Karpas-422 (cell line): ENCODE data around the gene NGEF. TPM values are rescaled to one million over a fixed set of nuclear protein-coding genes. Genes with fewer than 3 reads are reported as not detected.
"Not testable (repeated sequence)": the region's sequence is repeated elsewhere in the genome, so short reads cannot be mapped to it uniquely, and the experiment has no call there.

ENCODE experiments used
- DNase-seq: peaks from one replicate; pipeline ENCODE4 v3.0.0-alpha.2; 2015
- H2AFZ ChIP-seq: fragments of 200-600 bp; sonication (generic); 2 replicates; pipeline ENCODE4 v1.6.1; 2014; ENCODE audit warnings: antibody characterized with exemption, low read length, mixed read lengths
- H3K27ac ChIP-seq: fragments of 200-600 bp; sonication (generic); 2 replicates; pipeline ENCODE4 v1.5.1; 2014; ENCODE audit warnings: mild to moderate bottlenecking, low read length, moderate library complexity
- H3K27me3 ChIP-seq: fragments of 200-600 bp; sonication (generic); 2 replicates; pipeline ENCODE4 v1.6.1; 2014; ENCODE audit warnings: low read length, mixed read lengths
- H3K36me3 ChIP-seq: fragments of 200-600 bp; sonication (generic); 2 replicates; pipeline ENCODE4 v1.6.1; 2014; ENCODE audit warnings: low read length, mixed read lengths; ENCODE audit not compliant: insufficient read depth
- H3K4me1 ChIP-seq: fragments of 200-600 bp; sonication (generic); 2 replicates; pipeline ENCODE4 v1.6.1; 2014; ENCODE audit warnings: mild to moderate bottlenecking, low read length, mixed read lengths
- H3K4me2 ChIP-seq: fragments of 200-600 bp; sonication (generic); 2 replicates; pipeline ENCODE4 v1.6.1; 2014; ENCODE audit warnings: low read length, low read depth, mild to moderate bottlenecking; ENCODE audit not compliant: poor library complexity, severe bottlenecking
- H3K4me3 ChIP-seq: fragments of 200-600 bp; sonication (generic); 2 replicates; pipeline ENCODE4 v1.5.1; 2014; ENCODE audit warnings: mild to moderate bottlenecking, antibody characterized with exemption, low read length, mixed read lengths
- H3K79me2 ChIP-seq: fragments of 200-600 bp; sonication (generic); 2 replicates; pipeline ENCODE4 v1.6.1; 2014; ENCODE audit warnings: mild to moderate bottlenecking, low read length, mixed read lengths
- H3K9ac ChIP-seq: fragments of 200-600 bp; sonication (generic); 2 replicates; pipeline ENCODE4 v1.6.0; 2014; ENCODE audit warnings: low read length
- H3K9me2 ChIP-seq: fragments of 200-600 bp; sonication (generic), shearing (Covaris generic); replicated peaks from 2 replicates; pipeline ENCODE4 v1.6.0; 2014; ENCODE audit warnings: mild to moderate bottlenecking, low read length, moderate library complexity; ENCODE audit not compliant: insufficient read depth
- H3K9me3 ChIP-seq: fragments of 300-700, 200-600 bp; sonication (generic); 2 replicates; pipeline ENCODE4 v1.6.1; 2014; ENCODE audit warnings: low read length, mixed read lengths
- H4K20me1 ChIP-seq: fragments of 200-600 bp; sonication (generic); 2 replicates; pipeline ENCODE4 v1.6.1; 2014; ENCODE audit warnings: mild to moderate bottlenecking, antibody characterized with exemption, low read length, low read depth; ENCODE audit not compliant: insufficient read depth
- total RNA-seq: library from RNA; depleted of rRNA; stranded (reverse); fragments of >200 nt; shearing (Covaris generic); gene quantifications from 2 replicates; pipeline ENCODE4 v1.2.3, GENCODE V29; 2014; ENCODE audit warnings: low replicate concordance

NGEF gene
- total RNA-seq, 1 experiment from 2014 or later, result not detected

DNA sequence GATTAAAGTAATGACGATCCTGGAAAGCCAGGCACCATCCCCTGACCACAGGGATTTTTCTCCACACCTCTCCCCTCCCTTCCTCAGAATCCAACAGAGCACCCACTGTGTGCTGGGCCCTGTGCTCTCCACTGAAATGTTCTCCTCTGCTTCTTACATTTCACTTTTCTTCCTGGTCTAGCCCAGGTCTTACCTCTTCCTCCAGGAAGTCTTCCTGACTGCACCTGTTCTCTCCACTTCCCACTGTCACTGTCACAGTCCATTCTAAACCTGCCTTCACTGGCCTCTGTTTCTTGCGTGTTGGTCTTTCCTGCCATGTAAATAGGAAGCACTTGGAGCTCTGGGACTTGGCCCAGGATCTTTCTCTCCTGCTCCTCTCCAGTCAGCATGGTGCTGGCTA is 7.4 kb upstream of the NGEF start:
- Histone ChIP-seq H4K20me1 (no peaks in the 10 kb centered on the region), H3K27me3 (no peaks in the 10 kb centered on the region), H3K9me3 (no peaks in the 10 kb centered on the region), H3K4me3 (no peak overlapping the region), H2AFZ (no peak overlapping the region), H3K9me2 (no peaks in the 10 kb centered on the region), H3K4me2 (no peak overlapping the region), H3K4me1 (no peaks in the 10 kb centered on the region), H3K36me3 (no peaks in the 10 kb centered on the region), H3K9ac (no peak overlapping the region), H3K79me2 (no peaks in the 10 kb centered on the region), H3K27ac (no peak overlapping the region)
- no peak for DNase-seq

GRCh38 chr2:233019610-233020009 is 6.6 kb upstream of the NGEF start:
- H4K20me1 ChIP-seq, H3K9me3 ChIP-seq, H3K4me1 ChIP-seq, H3K27me3 ChIP-seq, H3K36me3 ChIP-seq, H3K27ac ChIP-seq, H3K4me3 ChIP-seq, H3K4me2 ChIP-seq, H3K79me2 ChIP-seq, H3K9me2 ChIP-seq, H3K9ac ChIP-seq, DNase-seq, H2AFZ ChIP-seq: not testable (repeated sequence)

DNA sequence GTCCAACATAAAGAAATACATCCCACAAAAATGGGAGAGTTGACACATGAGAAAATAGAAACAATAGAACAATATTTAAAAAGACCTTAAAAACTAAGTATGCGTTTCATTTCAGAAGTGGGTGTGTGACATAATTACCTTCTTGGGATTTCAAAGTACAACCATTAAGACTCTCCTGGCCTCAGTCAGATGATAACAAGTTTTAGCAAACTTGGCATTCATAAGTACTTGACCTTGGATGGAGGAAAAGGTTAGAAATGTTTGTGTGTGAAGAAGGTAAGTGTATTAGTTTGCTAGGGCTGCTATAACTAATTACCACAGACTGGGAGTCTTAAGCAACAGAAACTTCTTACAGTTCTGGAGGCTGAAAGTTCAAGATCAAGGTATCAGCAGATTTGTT is 4.9 kb upstream of the NGEF start:
- Histone ChIP-seq H3K9me2 (no peaks in the 10 kb centered on the region), H3K27ac (no peak overlapping the region), H3K9me3 (no peaks in the 10 kb centered on the region), H3K79me2 (no peaks in the 10 kb centered on the region), H3K27me3 (no peaks in the 10 kb centered on the region), H3K9ac (no peak overlapping the region), H4K20me1 (no peaks in the 10 kb centered on the region), H3K36me3 (no peaks in the 10 kb centered on the region), H2AFZ (no peak overlapping the region), H3K4me2 (no peak overlapping the region), H3K4me3 (no peak overlapping the region), H3K4me1 (no peaks in the 10 kb centered on the region)
- no peak for DNase-seq

GRCh38 chr2:233015019-233015645 is 2.1 kb upstream of the NGEF start:
- H3K27me3 ChIP-seq, result no peaks in the 10 kb centered on the region
- H3K27ac ChIP-seq, result no peak overlapping the region
- H3K4me2 ChIP-seq, result no peak overlapping the region
- no peak overlapping the region for H2AFZ ChIP-seq
- no peak for DNase-seq
- no peak overlapping the region for H3K9ac ChIP-seq
- H3K9me3 ChIP-seq, result no peaks in the 10 kb centered on the region
- no peaks in the 10 kb centered on the region for H4K20me1 ChIP-seq
- no peaks in the 10 kb centered on the region for H3K36me3 ChIP-seq
- H3K4me1 ChIP-seq, result no peaks in the 10 kb centered on the region
- H3K4me3 ChIP-seq, result no peak overlapping the region
- H3K79me2 ChIP-seq, result no peaks in the 10 kb centered on the region
- no peaks in the 10 kb centered on the region for H3K9me2 ChIP-seq

DNA sequence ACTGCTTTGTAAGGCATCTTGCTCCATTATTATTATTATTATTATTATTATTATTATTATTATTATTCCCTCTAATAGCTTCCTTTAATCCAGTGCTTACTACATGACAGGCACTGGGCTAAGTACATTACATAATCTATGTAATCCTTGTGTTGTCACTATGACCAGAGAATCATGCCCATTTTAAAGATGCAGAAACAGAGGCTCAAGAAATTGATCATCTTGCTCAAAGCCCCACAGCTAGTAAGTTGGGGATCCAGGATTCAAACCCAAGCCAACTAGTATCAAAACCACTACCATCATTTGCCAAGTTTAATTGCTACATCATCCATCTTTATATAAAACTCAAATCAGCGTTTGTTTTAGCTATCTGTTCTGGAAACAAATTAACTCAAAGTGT is 594 bp upstream of the NGEF start:
- Histone ChIP-seq H3K9ac (no peak overlapping the region), H4K20me1 (no peaks in the 10 kb centered on the region), H3K4me2 (no peak overlapping the region)

DNA sequence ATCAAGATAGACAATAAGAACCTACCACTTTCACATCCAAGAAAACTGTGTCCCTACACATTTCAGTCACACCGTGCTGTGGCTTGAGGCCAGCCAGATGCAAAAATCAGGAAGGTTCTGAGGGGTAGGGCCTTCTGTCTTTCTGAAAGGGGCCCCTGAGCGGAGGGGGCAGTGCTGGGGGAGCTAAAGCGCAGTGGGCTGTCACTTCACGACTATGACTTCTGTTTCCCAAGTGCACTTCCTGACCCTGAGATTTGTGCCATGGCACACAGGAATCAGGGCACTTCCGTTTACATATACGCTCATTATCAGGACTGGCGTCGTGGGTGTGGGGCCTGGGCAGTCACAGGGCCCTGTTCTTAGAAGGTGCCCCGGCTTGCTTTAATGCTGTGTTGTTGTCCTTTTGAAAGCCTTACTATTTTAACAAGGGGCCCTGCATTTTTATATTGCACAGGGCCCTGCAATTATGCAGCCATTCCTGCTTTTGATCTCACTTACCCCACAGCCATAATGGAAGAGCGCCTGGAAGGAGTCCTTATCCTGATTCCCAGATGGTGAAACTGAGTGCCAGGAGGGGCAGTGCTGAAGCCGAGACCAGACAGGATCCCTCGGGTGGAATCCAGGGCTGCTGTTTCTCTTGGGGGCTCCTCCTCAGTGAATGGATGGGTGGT is 620 bp downstream of the NGEF start:
- H3K9me2 ChIP-seq, result no peaks in the 10 kb centered on the region
- H3K79me2 ChIP-seq, result no peaks in the 10 kb centered on the region
- H3K4me2 ChIP-seq, result no peak overlapping the region
- no peak overlapping the region for H3K4me3 ChIP-seq
- H4K20me1 ChIP-seq, result no peaks in the 10 kb centered on the region
- no peaks in the 10 kb centered on the region for H3K27me3 ChIP-seq
- H3K4me1 ChIP-seq, result no peaks in the 10 kb centered on the region
- H3K9ac ChIP-seq, result no peak overlapping the region
- DNase-seq, result no peak
- no peak overlapping the region for H2AFZ ChIP-seq
- no peaks in the 10 kb centered on the region for H3K9me3 ChIP-seq
- H3K27ac ChIP-seq, result no peak overlapping the region
- no peaks in the 10 kb centered on the region for H3K36me3 ChIP-seq

More for the DNA sequence above, 594 bp upstream of the NGEF start:
- no peaks in the 10 kb centered on the region for H3K9me2 ChIP-seq
- H3K9me3 ChIP-seq, result no peaks in the 10 kb centered on the region
- H3K27ac ChIP-seq, result no peak overlapping the region
- no peak overlapping the region for H2AFZ ChIP-seq
- H3K36me3 ChIP-seq, result no peaks in the 10 kb centered on the region
- no peaks in the 10 kb centered on the region for H3K79me2 ChIP-seq
- no peak overlapping the region for H3K4me3 ChIP-seq
- H3K4me1 ChIP-seq, result no peaks in the 10 kb centered on the region
- no peaks in the 10 kb centered on the region for H3K27me3 ChIP-seq
- no peak for DNase-seq

- Histone ChIP-seq H3K27ac (no peak overlapping the region), H3K79me2 (no peaks in the 10 kb centered on the region), H3K9me3 (no peaks in the 10 kb centered on the region), H3K36me3 (no peaks in the 10 kb centered on the region), H3K9ac (no peak overlapping the region), H4K20me1 (no peaks in the 10 kb centered on the region), H2AFZ (no peak overlapping the region), H3K27me3 (no peaks in the 10 kb centered on the region), H3K4me3 (no peak overlapping the region), H3K4me1 (no peaks in the 10 kb centered on the region), H3K9me2 (no peaks in the 10 kb centered on the region), H3K4me2 (no peak overlapping the region)
- no peak for DNase-seq
Observed at GRCh38 chr2:233011702-233012131, 1.3 kb downstream of the NGEF start.

DNA sequence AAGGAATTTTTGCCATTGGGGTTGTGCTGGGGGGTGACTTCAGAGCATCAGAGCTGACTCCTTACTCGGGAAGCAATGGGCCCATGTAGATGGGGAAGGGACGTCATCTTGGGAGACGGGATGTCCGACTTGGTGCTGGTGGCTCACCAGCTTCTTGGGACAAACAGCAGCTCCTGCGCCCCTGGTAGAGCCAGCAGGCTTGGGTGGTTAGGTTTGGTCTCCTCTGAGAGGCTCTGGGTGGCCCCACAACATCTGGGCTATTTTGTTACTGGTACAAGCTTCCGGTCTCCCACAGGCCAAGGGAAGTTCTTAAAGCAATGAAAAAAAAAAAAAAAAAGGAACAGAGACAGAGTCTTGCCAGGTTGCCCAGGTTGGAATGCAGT is 1.8 kb downstream of the NGEF start:
- Histone ChIP-seq H3K27me3 (no peaks in the 10 kb centered on the region), H3K4me2 (no peak overlapping the region), H3K9me2 (no peaks in the 10 kb centered on the region), H4K20me1 (no peaks in the 10 kb centered on the region), H3K9ac (no peak overlapping the region), H2AFZ (no peak overlapping the region), H3K36me3 (no peaks in the 10 kb centered on the region), H3K4me3 (no peak overlapping the region), H3K27ac (no peak overlapping the region), H3K9me3 (no peaks in the 10 kb centered on the region), H3K4me1 (no peaks in the 10 kb centered on the region), H3K79me2 (no peaks in the 10 kb centered on the region)
- DNase-seq, result no peak
